Ovary (tissue), 9 donors: ENCODE measurements around the gene CACNA1C. TPM values are rescaled to one million over a fixed set of nuclear protein-coding genes. Genes with fewer than 3 reads are reported as not detected.

Experiments used
- DNase-seq, 5 donors: peaks; one replicate each; pipeline ENCODE4 v3.0.0-alpha.2; 2019 to 2020
- H3K27ac ChIP-seq, 2 donors: fragments of 200-600 bp; one replicate each; pipeline versions ENCODE4 v1.5.1 to v1.8.0; 2019 to 2022
- H3K27me3 ChIP-seq: fragments of 200-600 bp; one replicate; pipeline ENCODE4 v1.8.0; 2022
- H3K36me3 ChIP-seq: fragments of 200-600 bp; sonication (generic); one replicate; pipeline ENCODE4 v1.5.1; 2019
- H3K4me1 ChIP-seq: one replicate; pipeline ENCODE4 v1.8.1; 2013; ENCODE audit warnings: mild to moderate bottlenecking, moderate library complexity; ENCODE audit not compliant: insufficient read depth
- H3K4me3 ChIP-seq: fragments of 200-600 bp; sonication (generic); one replicate; pipeline ENCODE4 v1.5.1; 2017
- H3K9me3 ChIP-seq, 2 donors: fragments of 200-600 bp in 1 of 2; sonication (generic) in 1 of 2; one replicate each; pipeline versions ENCODE4 v1.5.1 to v1.8.1; 2013 to 2019; ENCODE audit warnings: mild to moderate bottlenecking in 1 of 2, moderate library complexity in 1 of 2
- CTCF ChIP-seq, 3 donors: fragments of 450-650 bp in 2 of 3; fragments of 200-600 bp in 1 of 3; IDR thresholded peaks; one replicate each; pipeline versions ENCODE4 v1.5.1 to v1.8.0; 2016 to 2022; ENCODE audit warnings: antibody characterized with exemption in 3 of 3, mild to moderate bottlenecking in 1 of 3
- EP300 ChIP-seq: sonication (generic); formaldehyde crosslinking; IDR thresholded peaks from one replicate; pipeline ENCODE4 v1.6.1; 2017; ENCODE audit warnings: antibody characterized with exemption
- POLR2A ChIP-seq: fragments of 450-650 bp; IDR thresholded peaks from one replicate; pipeline ENCODE4 v1.6.1; 2017; ENCODE audit warnings: antibody characterized with exemption, mild to moderate bottlenecking, moderate library complexity
- WGBS, 3 donors: extraction: QIAGEN DNeasy Blood & Tissue Kit in 1 of 3; methylation state at CpG; one replicate each; pipeline versions ENCODE4 v1.1.5 to v1.1.7; 2013 to 2017; 5-methylcytosine and 5-hydroxymethylcytosine counted together
- intact Hi-C, 4 donors: fragments of 100-400 bp; cut with DNase I; formaldehyde crosslinking; loops; one replicate each; pipeline versions ENCODE4 v1.11.0 to v1.15.1; 2022 to 2023
- polyA plus RNA-seq, 2 donors: library from polyadenylated mRNA; stranded (reverse); fragments of 200-250 nt in 1 of 2; fragments of 350-450 nt in 1 of 2; fragmentation: Illumina TruSeq in 1 of 2; extraction: RNeasy Lipid Tissue Mini Kit (QIAGEN cat#74804) in 1 of 2; gene quantifications; one replicate each; pipeline ENCODE4 v1.2.3, GENCODE V29; 2013 to 2014
- total RNA-seq, 7 donors: library from RNA; depleted of rRNA in 2 of 7; stranded (reverse); fragments of >200 nt in 2 of 7; fragmentation: NEBNext Ultra II Directional in 3 of 7; extraction: Animal tissue kit (Norgen Biotek cat#: 25700) in 3 of 7; gene quantifications; one replicate each; pipeline versions ENCODE4 v1.1.0 to v1.2.4, GENCODE V29; 2016 to 2023
- donor health status: DM: no; HTN: no; CAD: no; lungs with moderate emphysema.
- donor health status: DM: no; HTN: no; CAD: no.
- donor health status: Bipolar disorder and iron deficiency.
- donor health status: DM: yes; HTN: yes; CAD: no.
- donor health status: DM: no; HTN: no; CAD: no.
- donor health status: DM: yes; HTN: yes; CAD: no.

Gene CACNA1C
- total and polyA plus RNA-seq, 9 donors = 2.2 to 8.3 (median 3.7) TPM

GRCh38 chr12:2311020-2311778 lies 258.4 kb downstream of the CACNA1C start:
- no peaks in the 10 kb centered on the region for H3K4me1 ChIP-seq
- intact Hi-C loops = no loop called here

GRCh38 chr12:2312175-2312574 lies 259.4 kb downstream of the CACNA1C start:
- Histone ChIP-seq H3K27ac (no peak overlapping the region), H3K9me3 (no peaks in the 10 kb centered on the region), H3K4me1 (no peaks in the 10 kb centered on the region), H3K27me3 (no peaks in the 10 kb centered on the region), H3K36me3 (no peaks in the 10 kb centered on the region), H3K4me3 (no peak overlapping the region)
- TF ChIP-seq POLR2A (no peak), CTCF (IDR thresholded peaks at IDR 0.05) (no peak), EP300 (no peak)
- no peak for DNase-seq
- 72 to 92% (median 91%) methylated on average over 7 of the region's 7 CpGs for WGBS, 3 donors
- intact Hi-C loops = no loop called here

More at GRCh38 chr12:2311020-2311778, 258.4 kb downstream of the CACNA1C start:
- Histone ChIP-seq H3K27ac (no peak overlapping the region), H3K36me3 (no peaks in the 10 kb centered on the region), H3K27me3 (no peaks in the 10 kb centered on the region), H3K9me3 (no peaks in the 10 kb centered on the region), H3K4me3 (no peak overlapping the region)
- TF ChIP-seq CTCF (IDR thresholded peaks at IDR 0.05) (no peak), POLR2A (no peak), EP300 (no peak)
- DNase-seq = no peak
- WGBS, 3 donors = 52 to 58% (median 56%) methylated on average over 15 of the region's 15 CpGs

- no peaks in the 10 kb centered on the region for H3K27me3 ChIP-seq
- intact Hi-C loops = no loop called here
- H3K4me3 ChIP-seq = no peak overlapping the region
- no peak for DNase-seq
- 100% methylated on average over 1 of the region's 1 CpG for WGBS, 3 donors
- no peaks in the 10 kb centered on the region for H3K9me3 ChIP-seq
- H3K27ac ChIP-seq = no peak overlapping the region
- TF ChIP-seq CTCF (IDR thresholded peaks at IDR 0.05) (no peak), POLR2A (no peak), EP300 (no peak)
- no peaks in the 10 kb centered on the region for H3K36me3 ChIP-seq
- H3K4me1 ChIP-seq = no peaks in the 10 kb centered on the region
Observed at GRCh38 chr12:2312770-2313169, 260.0 kb downstream of the CACNA1C start.

- WGBS, 3 donors = 67 to 95% (median 70%) methylated on average over 2 of the region's 2 CpGs
- Histone ChIP-seq H3K4me1 (no peaks in the 10 kb centered on the region), H3K27me3 (no peaks in the 10 kb centered on the region), H3K27ac (no peak overlapping the region), H3K9me3 (no peaks in the 10 kb centered on the region), H3K4me3 (no peak overlapping the region), H3K36me3 (no peaks in the 10 kb centered on the region)
- no peak for DNase-seq
- TF ChIP-seq CTCF (IDR thresholded peaks at IDR 0.05) (no peak), POLR2A (no peak), EP300 (no peak)
- intact Hi-C loops = no loop called here
Observed at GRCh38 chr12:2314492-2314891, 261.7 kb downstream of the CACNA1C start.
